ENCODE measurements around the gene AGBL3. TPM values are rescaled to one million over a fixed set of nuclear protein-coding genes. Genes with fewer than 3 reads are reported as not detected.
A peak's percentile ranks its signal among the peaks of the same experiment; 100 is the strongest.

The AGBL3 gene
- total RNA-seq, 1 experiment from 2014 or later: 2.1 TPM

DNA sequence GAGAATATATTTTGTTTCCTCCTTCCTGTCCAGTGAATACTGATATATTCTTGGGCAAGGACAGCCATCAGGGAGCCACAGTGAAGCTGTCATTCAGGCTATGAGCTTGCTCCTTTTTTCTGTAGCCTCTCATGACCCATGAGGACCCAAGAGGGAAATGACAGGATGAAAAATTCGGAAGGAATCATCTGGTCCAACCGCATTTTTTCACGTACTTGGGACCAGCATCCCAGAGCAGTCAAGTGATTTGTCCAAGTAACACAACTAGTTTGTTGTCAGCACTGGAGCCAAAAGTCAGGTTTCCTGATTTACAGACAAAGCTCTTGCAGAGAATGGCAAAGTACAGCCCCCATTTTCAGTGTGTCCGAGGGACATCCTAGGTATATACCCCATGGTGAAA is 47.2 kb upstream of the AGBL3 start (continued):
- TF ChIP-seq, protein P1, sequence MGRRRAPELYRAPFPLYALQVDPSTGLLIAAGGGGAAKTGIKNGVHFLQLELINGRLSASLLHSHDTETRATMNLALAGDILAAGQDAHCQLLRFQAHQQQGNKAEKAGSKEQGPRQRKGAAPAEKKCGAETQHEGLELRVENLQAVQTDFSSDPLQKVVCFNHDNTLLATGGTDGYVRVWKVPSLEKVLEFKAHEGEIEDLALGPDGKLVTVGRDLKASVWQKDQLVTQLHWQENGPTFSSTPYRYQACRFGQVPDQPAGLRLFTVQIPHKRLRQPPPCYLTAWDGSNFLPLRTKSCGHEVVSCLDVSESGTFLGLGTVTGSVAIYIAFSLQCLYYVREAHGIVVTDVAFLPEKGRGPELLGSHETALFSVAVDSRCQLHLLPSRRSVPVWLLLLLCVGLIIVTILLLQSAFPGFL (CRISPR knock-in tag; IDR thresholded peaks at IDR 0.05; ENCODE audit: borderline replicate concordance): no peak
- TF ChIP-seq, protein P2, sequence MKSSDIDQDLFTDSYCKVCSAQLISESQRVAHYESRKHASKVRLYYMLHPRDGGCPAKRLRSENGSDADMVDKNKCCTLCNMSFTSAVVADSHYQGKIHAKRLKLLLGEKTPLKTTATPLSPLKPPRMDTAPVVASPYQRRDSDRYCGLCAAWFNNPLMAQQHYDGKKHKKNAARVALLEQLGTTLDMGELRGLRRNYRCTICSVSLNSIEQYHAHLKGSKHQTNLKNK (CRISPR knock-in tag; IDR thresholded peaks at IDR 0.05): no peak
- TF ChIP-seq, protein P3, sequence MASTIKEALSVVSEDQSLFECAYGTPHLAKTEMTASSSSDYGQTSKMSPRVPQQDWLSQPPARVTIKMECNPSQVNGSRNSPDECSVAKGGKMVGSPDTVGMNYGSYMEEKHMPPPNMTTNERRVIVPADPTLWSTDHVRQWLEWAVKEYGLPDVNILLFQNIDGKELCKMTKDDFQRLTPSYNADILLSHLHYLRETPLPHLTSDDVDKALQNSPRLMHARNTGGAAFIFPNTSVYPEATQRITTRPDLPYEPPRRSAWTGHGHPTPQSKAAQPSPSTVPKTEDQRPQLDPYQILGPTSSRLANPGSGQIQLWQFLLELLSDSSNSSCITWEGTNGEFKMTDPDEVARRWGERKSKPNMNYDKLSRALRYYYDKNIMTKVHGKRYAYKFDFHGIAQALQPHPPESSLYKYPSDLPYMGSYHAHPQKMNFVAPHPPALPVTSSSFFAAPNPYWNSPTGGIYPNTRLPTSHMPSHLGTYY (CRISPR knock-in tag; IDR thresholded peaks at IDR 0.05): no peak
- TF ChIP-seq FOXJ3 (CRISPR knock-in tag; IDR thresholded peaks at IDR 0.05; ENCODE audit: borderline replicate concordance): no peak
- TF ChIP-seq SMAD4 (CRISPR knock-in tag; IDR thresholded peaks at IDR 0.05): no peak
- TF ChIP-seq GABPB1 (CRISPR knock-in tag; IDR thresholded peaks at IDR 0.05): no peak
- TF ChIP-seq, protein P4, sequence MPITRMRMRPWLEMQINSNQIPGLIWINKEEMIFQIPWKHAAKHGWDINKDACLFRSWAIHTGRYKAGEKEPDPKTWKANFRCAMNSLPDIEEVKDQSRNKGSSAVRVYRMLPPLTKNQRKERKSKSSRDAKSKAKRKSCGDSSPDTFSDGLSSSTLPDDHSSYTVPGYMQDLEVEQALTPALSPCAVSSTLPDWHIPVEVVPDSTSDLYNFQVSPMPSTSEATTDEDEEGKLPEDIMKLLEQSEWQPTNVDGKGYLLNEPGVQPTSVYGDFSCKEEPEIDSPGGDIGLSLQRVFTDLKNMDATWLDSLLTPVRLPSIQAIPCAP (CRISPR knock-in tag; IDR thresholded peaks at IDR 0.05): no peak
- no peak for TF ChIP-seq TEAD1 (CRISPR knock-in tag; IDR thresholded peaks at IDR 0.05)
- TF ChIP-seq ATF1 (CRISPR knock-in tag; IDR thresholded peaks at IDR 0.05): no peak

DNA sequence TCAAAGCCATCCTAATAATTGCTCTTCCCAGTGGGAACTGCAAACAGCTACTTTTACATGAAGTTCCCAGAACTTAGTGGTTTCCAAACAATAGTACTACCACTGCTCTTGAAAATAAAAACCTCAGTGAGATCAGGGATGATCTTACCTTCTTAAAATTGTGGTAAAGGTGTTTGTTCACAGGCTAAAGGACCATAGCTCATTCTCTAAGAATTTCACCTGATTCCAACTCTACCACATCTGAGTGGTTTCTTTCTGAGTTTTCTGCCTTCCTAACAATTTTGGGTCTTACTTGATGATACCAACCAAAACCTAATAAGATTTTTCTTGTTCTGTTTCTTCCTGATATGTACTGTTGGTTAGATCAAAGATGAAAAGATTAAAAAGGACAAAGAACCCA is 45.6 kb upstream of the AGBL3 start:
- POLR2A ChIA-PET: no interaction called here
- TF ChIP-seq IRF2 (CRISPR knock-in tag; IDR thresholded peaks at IDR 0.05; ENCODE audit: borderline replicate concordance, low read depth) (no peak), GABPB1 (CRISPR knock-in tag; IDR thresholded peaks at IDR 0.05) (no peak), SP1 (CRISPR knock-in tag; conservative IDR thresholded peaks at IDR 0.05) (no peak), RELA (CRISPR knock-in tag; IDR thresholded peaks at IDR 0.05; ENCODE audit: borderline replicate concordance) (no peak), NFE2L1 (CRISPR knock-in tag; IDR thresholded peaks at IDR 0.05) (no peak), SOX15 (CRISPR knock-in tag; IDR thresholded peaks at IDR 0.05) (no peak), JAZF1 (CRISPR knock-in tag; IDR thresholded peaks at IDR 0.05) (no peak), OVOL2 (CRISPR knock-in tag; IDR thresholded peaks at IDR 0.05; ENCODE audit: borderline replicate concordance) (no peak), ZBTB21 (CRISPR knock-in tag; IDR thresholded peaks at IDR 0.05; ENCODE audit: borderline replicate concordance) (no peak), NR1H2 (CRISPR knock-in tag; IDR thresholded peaks at IDR 0.05) (no peak), ATF1 (CRISPR knock-in tag; IDR thresholded peaks at IDR 0.05) (no peak)
- TF ChIP-seq, protein P5, sequence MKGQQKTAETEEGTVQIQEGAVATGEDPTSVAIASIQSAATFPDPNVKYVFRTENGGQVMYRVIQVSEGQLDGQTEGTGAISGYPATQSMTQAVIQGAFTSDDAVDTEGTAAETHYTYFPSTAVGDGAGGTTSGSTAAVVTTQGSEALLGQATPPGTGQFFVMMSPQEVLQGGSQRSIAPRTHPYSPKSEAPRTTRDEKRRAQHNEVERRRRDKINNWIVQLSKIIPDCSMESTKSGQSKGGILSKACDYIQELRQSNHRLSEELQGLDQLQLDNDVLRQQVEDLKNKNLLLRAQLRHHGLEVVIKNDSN (CRISPR knock-in tag; IDR thresholded peaks at IDR 0.05): no peak
- TF ChIP-seq, protein P6, sequence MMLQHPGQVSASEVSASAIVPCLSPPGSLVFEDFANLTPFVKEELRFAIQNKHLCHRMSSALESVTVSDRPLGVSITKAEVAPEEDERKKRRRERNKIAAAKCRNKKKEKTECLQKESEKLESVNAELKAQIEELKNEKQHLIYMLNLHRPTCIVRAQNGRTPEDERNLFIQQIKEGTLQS (CRISPR knock-in tag; conservative IDR thresholded peaks at IDR 0.05): no peak
- TF ChIP-seq, protein P7, sequence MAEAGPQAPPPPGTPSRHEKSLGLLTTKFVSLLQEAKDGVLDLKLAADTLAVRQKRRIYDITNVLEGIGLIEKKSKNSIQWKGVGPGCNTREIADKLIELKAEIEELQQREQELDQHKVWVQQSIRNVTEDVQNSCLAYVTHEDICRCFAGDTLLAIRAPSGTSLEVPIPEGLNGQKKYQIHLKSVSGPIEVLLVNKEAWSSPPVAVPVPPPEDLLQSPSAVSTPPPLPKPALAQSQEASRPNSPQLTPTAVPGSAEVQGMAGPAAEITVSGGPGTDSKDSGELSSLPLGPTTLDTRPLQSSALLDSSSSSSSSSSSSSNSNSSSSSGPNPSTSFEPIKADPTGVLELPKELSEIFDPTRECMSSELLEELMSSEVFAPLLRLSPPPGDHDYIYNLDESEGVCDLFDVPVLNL (CRISPR knock-in tag; IDR thresholded peaks at IDR 0.05; ENCODE audit: borderline replicate concordance, low read depth): no peak
- TF ChIP-seq, protein P8, sequence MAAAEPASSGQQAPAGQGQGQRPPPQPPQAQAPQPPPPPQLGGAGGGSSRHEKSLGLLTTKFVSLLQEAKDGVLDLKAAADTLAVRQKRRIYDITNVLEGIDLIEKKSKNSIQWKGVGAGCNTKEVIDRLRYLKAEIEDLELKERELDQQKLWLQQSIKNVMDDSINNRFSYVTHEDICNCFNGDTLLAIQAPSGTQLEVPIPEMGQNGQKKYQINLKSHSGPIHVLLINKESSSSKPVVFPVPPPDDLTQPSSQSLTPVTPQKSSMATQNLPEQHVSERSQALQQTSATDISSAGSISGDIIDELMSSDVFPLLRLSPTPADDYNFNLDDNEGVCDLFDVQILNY (CRISPR knock-in tag; IDR thresholded peaks at IDR 0.05): no peak
- Mint-ChIP-seq H3K36me3 (peaks cover 18% of the 10 kb centered on the region), H3K27ac (peak overlapping the region; percentile 32; the same call in 1 of the 2 replicates), H3K4me1 (peaks cover 18% of the 10 kb centered on the region), H3K4me3 (no peak overlapping the region), H3K9me3 (no peaks in the 10 kb centered on the region), H3K27me3 (ENCODE audit: low read depth) (no peaks in the 10 kb centered on the region)
- ATAC-seq (no peak), DNase-seq (ENCODE audit: low spot score) (no peak)
- CTCF ChIA-PET: interaction anchor here (0.5 to 1.1 kb wide), 2 partner anchors 239 to 307 kb away, joined by 3 to 4 read pairs; no protein-coding TSS in a partner anchor

Measured in WTC11 (cell line).